WTC11 (cell line): ENCODE measurements around the gene ARHGAP26.

Source experiments
- CREB1 ChIP-seq: sonication (generic); formaldehyde crosslinking; IDR thresholded peaks from 2 replicates; pipeline ENCODE4 v1.8.0; 2023; ENCODE audit warnings: mild to moderate bottlenecking, missing genetic modification reagents
- JUN ChIP-seq: sonication (generic); formaldehyde crosslinking; IDR thresholded peaks from 2 replicates; pipeline ENCODE4 v1.8.0; 2023; ENCODE audit warnings: mild to moderate bottlenecking, missing genetic modification reagents
- MYBL2 ChIP-seq: sonication (generic); formaldehyde crosslinking; IDR thresholded peaks from 2 replicates; pipeline ENCODE4 v1.8.1; 2023; ENCODE audit warnings: mild to moderate bottlenecking, moderate library complexity, missing genetic modification reagents
- SP1 ChIP-seq: sonication (generic); formaldehyde crosslinking; conservative IDR thresholded peaks from 2 replicates; pipeline ENCODE4 v1.8.1; 2022; ENCODE audit warnings: missing genetic modification reagents
- ZNF416 ChIP-seq: fragments of 250-450 bp; sonication (Bioruptor Pico); IDR thresholded peaks from 2 replicates; pipeline ENCODE4 v1.9.0; 2021; ENCODE audit warnings: mild to moderate bottlenecking, inconsistent platforms
- TF ChIP-seq, protein P1 (sequence below): fragments of 200-600 bp; IDR thresholded peaks from 2 replicates; pipeline ENCODE4 v1.8.0; 2022; ENCODE audit warnings: antibody characterized with exemption
- TF ChIP-seq, protein P2 (sequence below): sonication (generic); formaldehyde crosslinking; conservative IDR thresholded peaks from 2 replicates; pipeline ENCODE4 v1.8.1; 2022; ENCODE audit warnings: mild to moderate bottlenecking, missing genetic modification reagents
- TF ChIP-seq, protein P3 (sequence below): sonication (generic); formaldehyde crosslinking; IDR thresholded peaks from 2 replicates; pipeline ENCODE4 v1.8.1; 2023; ENCODE audit warnings: mild to moderate bottlenecking, missing genetic modification reagents, borderline replicate concordance
- TF ChIP-seq, protein P4 (sequence below): sonication (generic); formaldehyde crosslinking; IDR thresholded peaks from 2 replicates; pipeline ENCODE4 v1.8.1; 2023; ENCODE audit warnings: mild to moderate bottlenecking, missing genetic modification reagents, moderate library complexity
- TF ChIP-seq, protein P5 (sequence below): sonication (generic); formaldehyde crosslinking; IDR thresholded peaks from 2 replicates; pipeline ENCODE4 v1.8.1; 2023; ENCODE audit warnings: mild to moderate bottlenecking, moderate library complexity, missing genetic modification reagents

DNA sequence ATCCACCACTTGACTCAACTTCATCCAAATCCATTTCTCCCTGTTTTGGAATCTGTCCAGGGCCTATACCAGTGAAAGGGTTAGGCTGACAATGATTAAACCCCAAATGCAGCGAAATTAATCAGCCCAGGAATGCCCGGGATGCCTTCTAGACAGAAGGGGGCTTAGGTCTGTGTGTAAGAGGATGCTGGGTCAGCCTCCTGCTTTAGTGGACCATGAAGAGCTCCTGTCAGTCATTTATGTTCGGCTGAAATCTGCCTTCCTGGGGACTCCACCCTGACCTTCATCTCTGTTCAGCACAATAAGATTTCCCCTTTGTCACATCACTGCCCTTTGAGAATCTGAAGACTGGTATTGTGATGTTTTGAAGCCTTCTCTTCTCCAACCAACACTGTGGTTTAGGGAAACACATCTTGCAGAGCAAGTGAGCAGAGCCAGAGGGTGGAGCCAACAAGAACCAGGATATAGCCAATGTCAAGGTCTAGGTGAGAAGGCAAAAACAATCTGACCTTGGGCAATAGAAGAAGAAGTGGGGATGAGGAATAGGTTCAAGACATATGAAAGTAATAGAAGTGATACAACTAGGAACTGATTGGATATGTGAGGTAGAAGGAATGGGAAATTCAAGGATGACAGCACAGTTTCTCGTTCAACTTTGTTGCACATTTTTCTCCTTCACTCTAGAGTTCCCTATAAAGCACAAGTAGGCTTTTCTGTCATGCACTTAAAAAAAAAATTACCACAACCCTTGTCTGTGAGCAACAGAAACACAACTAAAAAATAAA lies 234.4 kb downstream of the ARHGAP26 start:
- TF ChIP-seq, protein P1, sequence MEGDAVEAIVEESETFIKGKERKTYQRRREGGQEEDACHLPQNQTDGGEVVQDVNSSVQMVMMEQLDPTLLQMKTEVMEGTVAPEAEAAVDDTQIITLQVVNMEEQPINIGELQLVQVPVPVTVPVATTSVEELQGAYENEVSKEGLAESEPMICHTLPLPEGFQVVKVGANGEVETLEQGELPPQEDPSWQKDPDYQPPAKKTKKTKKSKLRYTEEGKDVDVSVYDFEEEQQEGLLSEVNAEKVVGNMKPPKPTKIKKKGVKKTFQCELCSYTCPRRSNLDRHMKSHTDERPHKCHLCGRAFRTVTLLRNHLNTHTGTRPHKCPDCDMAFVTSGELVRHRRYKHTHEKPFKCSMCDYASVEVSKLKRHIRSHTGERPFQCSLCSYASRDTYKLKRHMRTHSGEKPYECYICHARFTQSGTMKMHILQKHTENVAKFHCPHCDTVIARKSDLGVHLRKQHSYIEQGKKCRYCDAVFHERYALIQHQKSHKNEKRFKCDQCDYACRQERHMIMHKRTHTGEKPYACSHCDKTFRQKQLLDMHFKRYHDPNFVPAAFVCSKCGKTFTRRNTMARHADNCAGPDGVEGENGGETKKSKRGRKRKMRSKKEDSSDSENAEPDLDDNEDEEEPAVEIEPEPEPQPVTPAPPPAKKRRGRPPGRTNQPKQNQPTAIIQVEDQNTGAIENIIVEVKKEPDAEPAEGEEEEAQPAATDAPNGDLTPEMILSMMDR = no peak
- TF ChIP-seq, protein P2, sequence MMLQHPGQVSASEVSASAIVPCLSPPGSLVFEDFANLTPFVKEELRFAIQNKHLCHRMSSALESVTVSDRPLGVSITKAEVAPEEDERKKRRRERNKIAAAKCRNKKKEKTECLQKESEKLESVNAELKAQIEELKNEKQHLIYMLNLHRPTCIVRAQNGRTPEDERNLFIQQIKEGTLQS (CRISPR knock-in tag) = no peak
- no peak for TF ChIP-seq SP1
- TF ChIP-seq, protein P3, sequence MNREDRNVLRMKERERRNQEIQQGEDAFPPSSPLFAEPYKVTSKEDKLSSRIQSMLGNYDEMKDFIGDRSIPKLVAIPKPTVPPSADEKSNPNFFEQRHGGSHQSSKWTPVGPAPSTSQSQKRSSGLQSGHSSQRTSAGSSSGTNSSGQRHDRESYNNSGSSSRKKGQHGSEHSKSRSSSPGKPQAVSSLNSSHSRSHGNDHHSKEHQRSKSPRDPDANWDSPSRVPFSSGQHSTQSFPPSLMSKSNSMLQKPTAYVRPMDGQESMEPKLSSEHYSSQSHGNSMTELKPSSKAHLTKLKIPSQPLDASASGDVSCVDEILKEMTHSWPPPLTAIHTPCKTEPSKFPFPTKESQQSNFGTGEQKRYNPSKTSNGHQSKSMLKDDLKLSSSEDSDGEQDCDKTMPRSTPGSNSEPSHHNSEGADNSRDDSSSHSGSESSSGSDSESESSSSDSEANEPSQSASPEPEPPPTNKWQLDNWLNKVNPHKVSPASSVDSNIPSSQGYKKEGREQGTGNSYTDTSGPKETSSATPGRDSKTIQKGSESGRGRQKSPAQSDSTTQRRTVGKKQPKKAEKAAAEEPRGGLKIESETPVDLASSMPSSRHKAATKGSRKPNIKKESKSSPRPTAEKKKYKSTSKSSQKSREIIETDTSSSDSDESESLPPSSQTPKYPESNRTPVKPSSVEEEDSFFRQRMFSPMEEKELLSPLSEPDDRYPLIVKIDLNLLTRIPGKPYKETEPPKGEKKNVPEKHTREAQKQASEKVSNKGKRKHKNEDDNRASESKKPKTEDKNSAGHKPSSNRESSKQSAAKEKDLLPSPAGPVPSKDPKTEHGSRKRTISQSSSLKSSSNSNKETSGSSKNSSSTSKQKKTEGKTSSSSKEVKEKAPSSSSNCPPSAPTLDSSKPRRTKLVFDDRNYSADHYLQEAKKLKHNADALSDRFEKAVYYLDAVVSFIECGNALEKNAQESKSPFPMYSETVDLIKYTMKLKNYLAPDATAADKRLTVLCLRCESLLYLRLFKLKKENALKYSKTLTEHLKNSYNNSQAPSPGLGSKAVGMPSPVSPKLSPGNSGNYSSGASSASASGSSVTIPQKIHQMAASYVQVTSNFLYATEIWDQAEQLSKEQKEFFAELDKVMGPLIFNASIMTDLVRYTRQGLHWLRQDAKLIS (CRISPR knock-in tag) = no peak
- no peak for TF ChIP-seq ZNF416 (CRISPR knock-in tag)
- TF ChIP-seq JUN = no peak
- TF ChIP-seq, protein P4, sequence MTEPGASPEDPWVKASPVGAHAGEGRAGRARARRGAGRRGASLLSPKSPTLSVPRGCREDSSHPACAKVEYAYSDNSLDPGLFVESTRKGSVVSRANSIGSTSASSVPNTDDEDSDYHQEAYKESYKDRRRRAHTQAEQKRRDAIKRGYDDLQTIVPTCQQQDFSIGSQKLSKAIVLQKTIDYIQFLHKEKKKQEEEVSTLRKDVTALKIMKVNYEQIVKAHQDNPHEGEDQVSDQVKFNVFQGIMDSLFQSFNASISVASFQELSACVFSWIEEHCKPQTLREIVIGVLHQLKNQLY (CRISPR knock-in tag) = no peak
- no peak for TF ChIP-seq CREB1
- TF ChIP-seq MYBL2 (CRISPR knock-in tag) = no peak
- TF ChIP-seq, protein P5, sequence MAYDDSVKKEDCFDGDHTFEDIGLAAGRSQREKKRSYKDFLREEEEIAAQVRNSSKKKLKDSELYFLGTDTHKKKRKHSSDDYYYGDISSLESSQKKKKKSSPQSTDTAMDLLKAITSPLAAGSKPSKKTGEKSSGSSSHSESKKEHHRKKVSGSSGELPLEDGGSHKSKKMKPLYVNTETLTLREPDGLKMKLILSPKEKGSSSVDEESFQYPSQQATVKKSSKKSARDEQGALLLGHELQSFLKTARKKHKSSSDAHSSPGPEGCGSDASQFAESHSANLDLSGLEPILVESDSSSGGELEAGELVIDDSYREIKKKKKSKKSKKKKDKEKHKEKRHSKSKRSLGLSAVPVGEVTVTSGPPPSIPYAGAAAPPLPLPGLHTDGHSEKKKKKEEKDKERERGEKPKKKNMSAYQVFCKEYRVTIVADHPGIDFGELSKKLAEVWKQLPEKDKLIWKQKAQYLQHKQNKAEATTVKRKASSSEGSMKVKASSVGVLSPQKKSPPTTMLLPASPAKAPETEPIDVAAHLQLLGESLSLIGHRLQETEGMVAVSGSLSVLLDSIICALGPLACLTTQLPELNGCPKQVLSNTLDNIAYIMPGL (CRISPR knock-in tag) = no peak
